Osteocyte (in vitro differentiated cells): ENCODE measurements around the gene CEP152. TPM values are rescaled to one million over a fixed set of nuclear protein-coding genes. Genes with fewer than 3 reads are reported as not detected.
A peak's percentile ranks its signal among the peaks of the same experiment; 100 is the strongest.

Source experiments
- DNase-seq: peaks from one replicate; pipeline ENCODE4 v3.0.0; 2021; ENCODE audit warnings: mixed read lengths; ENCODE audit not compliant: unreplicated experiment; ENCODE audit errors: extremely low spot score
- H3K27ac Mint-ChIP-seq: one replicate; pipeline ENCODE4 v1.8.0; 2021; ENCODE audit warnings: mild to moderate bottlenecking, mixed read lengths; ENCODE audit not compliant: unreplicated experiment
- H3K27me3 Mint-ChIP-seq: one replicate; pipeline ENCODE4 v1.8.0; 2021; ENCODE audit warnings: mixed read lengths; ENCODE audit not compliant: unreplicated experiment
- H3K36me3 Mint-ChIP-seq: one replicate; pipeline ENCODE4 v1.8.0; 2021; ENCODE audit warnings: mixed read lengths; ENCODE audit not compliant: unreplicated experiment
- H3K4me1 Mint-ChIP-seq: one replicate; pipeline ENCODE4 v1.8.0; 2021; ENCODE audit warnings: mixed read lengths; ENCODE audit not compliant: unreplicated experiment
- H3K4me3 Mint-ChIP-seq: one replicate; pipeline ENCODE4 v1.8.0; 2021; ENCODE audit warnings: mild to moderate bottlenecking, moderate library complexity, mixed read lengths; ENCODE audit not compliant: unreplicated experiment
- H3K9me3 Mint-ChIP-seq: one replicate; pipeline ENCODE4 v1.8.0; 2021; ENCODE audit warnings: mixed read lengths; ENCODE audit not compliant: unreplicated experiment
- CTCF ChIP-seq: fragments of 200-600 bp; sonication (generic); IDR thresholded peaks from 2 replicates; pipeline ENCODE4 v1.5.0; 2021; ENCODE audit warnings: antibody characterized with exemption, mild to moderate bottlenecking, moderate library complexity
- total RNA-seq: library from RNA; stranded (reverse); gene quantifications from 2 replicates; pipeline ENCODE4 v1.2.1, GENCODE V29; 2021

CEP152 gene
- total RNA-seq, 1 donor from 2014 or later, result 5.6 TPM

GRCh38 chr15:48705381-48705780, 105.5 kb downstream of the CEP152 start:
- H3K4me1 Mint-ChIP-seq, result peaks cover 25% of the 10 kb centered on the region
- no peaks in the 10 kb centered on the region for H3K27me3 Mint-ChIP-seq

GRCh38 chr15:48703544-48703943, 107.3 kb downstream of the CEP152 start:
- no peak for DNase-seq
- peaks cover 18% of the 10 kb centered on the region for H3K36me3 Mint-ChIP-seq

More at GRCh38 chr15:48705381-48705780, 105.5 kb downstream of the CEP152 start:
- Mint-ChIP-seq H3K4me3 (no peak overlapping the region), H3K27ac (peak overlapping the region; percentile 15), H3K9me3 (peaks cover 27% of the 10 kb centered on the region), H3K36me3 (peaks cover 19% of the 10 kb centered on the region)
- no peak for DNase-seq
- no peak for TF ChIP-seq CTCF

GRCh38 chr15:48702569-48703236, 108.2 kb downstream of the CEP152 start:
- Mint-ChIP-seq H3K36me3 (peaks cover 18% of the 10 kb centered on the region), H3K4me1 (peaks cover 25% of the 10 kb centered on the region), H3K4me3 (no peak overlapping the region), H3K9me3 (peaks cover 27% of the 10 kb centered on the region), H3K27me3 (no peaks in the 10 kb centered on the region), H3K27ac (peak overlapping the region; percentile 90)
- TF ChIP-seq CTCF, result no peak
- DNase-seq, result no peak

More at GRCh38 chr15:48703544-48703943, 107.3 kb downstream of the CEP152 start:
- H3K4me1 Mint-ChIP-seq, result peaks cover 25% of the 10 kb centered on the region
- H3K9me3 Mint-ChIP-seq, result peaks cover 27% of the 10 kb centered on the region
- no peaks in the 10 kb centered on the region for H3K27me3 Mint-ChIP-seq
- no peak for TF ChIP-seq CTCF
- H3K4me3 Mint-ChIP-seq, result peak overlapping the region; percentile 8
- H3K27ac Mint-ChIP-seq, result peak overlapping the region; percentile 90

- no peak for TF ChIP-seq CTCF
- Mint-ChIP-seq H3K36me3 (no peaks in the 10 kb centered on the region), H3K4me3 (no peak overlapping the region), H3K4me1 (peaks cover 44% of the 10 kb centered on the region), H3K27me3 (no peaks in the 10 kb centered on the region), H3K9me3 (no peaks in the 10 kb centered on the region), H3K27ac (peak overlapping the region; percentile 31)
- DNase-seq, result no peak
Observed at GRCh38 chr15:48696627-48697312, 114.1 kb downstream of the CEP152 start.

- H3K9me3 Mint-ChIP-seq, result no peaks in the 10 kb centered on the region
- peak overlapping the region; percentile 75 for H3K27ac Mint-ChIP-seq
- peaks cover 51% of the 10 kb centered on the region for H3K4me1 Mint-ChIP-seq
- H3K36me3 Mint-ChIP-seq, result no peaks in the 10 kb centered on the region
- no peak for DNase-seq
- TF ChIP-seq CTCF, result no peak
- H3K4me3 Mint-ChIP-seq, result no peak overlapping the region
- no peaks in the 10 kb centered on the region for H3K27me3 Mint-ChIP-seq
Observed at GRCh38 chr15:48695827-48696573, 114.9 kb downstream of the CEP152 start.
